Hepatocyte (in vitro differentiated cells): ENCODE results near the gene STK24.

Experiments
- CTCF ChIP-seq: fragments of 200-600 bp; sonication (generic); IDR thresholded peaks from 2 replicates; pipeline ENCODE4 v1.5.1; 2016; ENCODE audit warnings: antibody characterized with exemption, mild to moderate bottlenecking; ENCODE audit not compliant: poor library complexity
- EZH2 ChIP-seq: fragments of 200-600 bp; sonication (generic); IDR thresholded peaks from 2 replicates; pipeline ENCODE4 v1.6.1; 2016; ENCODE audit warnings: antibody characterized with exemption, mild to moderate bottlenecking, borderline replicate concordance
- EZH2phosphoT487 ChIP-seq: fragments of 200-600 bp; sonication (generic); IDR thresholded peaks from one replicate; pipeline ENCODE4 v1.6.1; 2018; ENCODE audit warnings: antibody characterized with exemption, mild to moderate bottlenecking, low read depth, moderate library complexity; ENCODE audit not compliant: unreplicated experiment, severe bottlenecking

- TF ChIP-seq CTCF = peak; percentile 53
- no peak for TF ChIP-seq EZH2phosphoT487
- no peak for TF ChIP-seq EZH2
These were observed 110.2 kb downstream of the STK24 start for GRCh38 chr13:98466634-98467236.
